Measurements from ENCODE around the gene SEMA3B.

DNA sequence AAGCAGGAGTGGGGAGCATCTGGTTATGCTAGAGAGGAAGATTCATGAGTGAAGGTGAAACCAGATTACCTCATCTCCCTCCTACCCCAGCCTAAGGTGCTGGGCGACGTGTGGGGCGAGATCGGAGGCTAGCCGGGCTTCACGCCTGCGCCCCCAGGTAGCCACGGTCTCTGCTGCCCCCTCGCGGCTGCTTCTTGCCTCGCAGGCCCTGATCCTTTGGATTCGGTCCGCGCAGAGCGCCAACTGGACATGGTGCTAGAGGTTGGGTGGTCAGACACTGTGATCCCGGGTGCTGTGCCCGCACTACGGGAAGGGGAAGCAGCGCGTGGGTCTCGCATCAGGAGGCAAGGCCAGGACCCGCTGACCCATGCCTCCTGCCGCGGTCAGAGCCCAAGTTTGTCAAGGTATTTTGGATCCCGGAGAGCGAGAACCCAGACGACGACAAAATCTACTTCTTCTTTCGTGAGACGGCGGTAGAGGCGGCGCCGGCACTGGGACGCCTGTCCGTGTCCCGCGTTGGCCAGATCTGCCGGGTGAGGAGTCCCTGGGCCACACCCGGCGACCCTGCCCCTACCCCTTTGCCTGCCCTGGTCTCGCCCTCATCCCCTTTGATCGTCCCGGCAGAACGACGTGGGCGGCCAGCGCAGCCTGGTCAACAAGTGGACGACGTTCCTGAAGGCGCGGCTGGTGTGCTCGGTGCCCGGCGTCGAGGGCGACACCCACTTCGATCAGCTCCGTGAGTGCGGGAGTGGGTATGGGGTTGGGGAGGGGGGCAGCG lies 4.2 kb downstream of the SEMA3B start:
- TF ChIP-seq RAD21 (CRISPR knock-in tag; conservative IDR thresholded peaks at IDR 0.05 in 1 of 2, IDR thresholded peaks at IDR 0.05 in 1 of 2) (peak; percentile 97 to 98), CSDE1 (IDR thresholded peaks at IDR 0.05) (no peak), EHMT2 (IDR thresholded peaks at IDR 0.05) (no peak), ZSCAN29 (IDR thresholded peaks at IDR 0.05) (no peak), SRSF1 (IDR thresholded peaks at IDR 0.05; ENCODE audit: low read depth, low read length) (no peak), HCFC1 (IDR thresholded peaks at IDR 0.05; ENCODE audit: low read depth, low read length) (no peak)
- TF ChIP-seq, protein P1, sequence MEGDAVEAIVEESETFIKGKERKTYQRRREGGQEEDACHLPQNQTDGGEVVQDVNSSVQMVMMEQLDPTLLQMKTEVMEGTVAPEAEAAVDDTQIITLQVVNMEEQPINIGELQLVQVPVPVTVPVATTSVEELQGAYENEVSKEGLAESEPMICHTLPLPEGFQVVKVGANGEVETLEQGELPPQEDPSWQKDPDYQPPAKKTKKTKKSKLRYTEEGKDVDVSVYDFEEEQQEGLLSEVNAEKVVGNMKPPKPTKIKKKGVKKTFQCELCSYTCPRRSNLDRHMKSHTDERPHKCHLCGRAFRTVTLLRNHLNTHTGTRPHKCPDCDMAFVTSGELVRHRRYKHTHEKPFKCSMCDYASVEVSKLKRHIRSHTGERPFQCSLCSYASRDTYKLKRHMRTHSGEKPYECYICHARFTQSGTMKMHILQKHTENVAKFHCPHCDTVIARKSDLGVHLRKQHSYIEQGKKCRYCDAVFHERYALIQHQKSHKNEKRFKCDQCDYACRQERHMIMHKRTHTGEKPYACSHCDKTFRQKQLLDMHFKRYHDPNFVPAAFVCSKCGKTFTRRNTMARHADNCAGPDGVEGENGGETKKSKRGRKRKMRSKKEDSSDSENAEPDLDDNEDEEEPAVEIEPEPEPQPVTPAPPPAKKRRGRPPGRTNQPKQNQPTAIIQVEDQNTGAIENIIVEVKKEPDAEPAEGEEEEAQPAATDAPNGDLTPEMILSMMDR (IDR thresholded peaks at IDR 0.05 in 2 of 3, conservative IDR thresholded peaks at IDR 0.05 in 1 of 3; ENCODE audit: insufficient read depth in 2 of 3, low read depth in 1 of 3, low read length in 3 of 3) = peak; percentile 89 to 94 (median 94)
- TF ChIP-seq, protein P2, sequence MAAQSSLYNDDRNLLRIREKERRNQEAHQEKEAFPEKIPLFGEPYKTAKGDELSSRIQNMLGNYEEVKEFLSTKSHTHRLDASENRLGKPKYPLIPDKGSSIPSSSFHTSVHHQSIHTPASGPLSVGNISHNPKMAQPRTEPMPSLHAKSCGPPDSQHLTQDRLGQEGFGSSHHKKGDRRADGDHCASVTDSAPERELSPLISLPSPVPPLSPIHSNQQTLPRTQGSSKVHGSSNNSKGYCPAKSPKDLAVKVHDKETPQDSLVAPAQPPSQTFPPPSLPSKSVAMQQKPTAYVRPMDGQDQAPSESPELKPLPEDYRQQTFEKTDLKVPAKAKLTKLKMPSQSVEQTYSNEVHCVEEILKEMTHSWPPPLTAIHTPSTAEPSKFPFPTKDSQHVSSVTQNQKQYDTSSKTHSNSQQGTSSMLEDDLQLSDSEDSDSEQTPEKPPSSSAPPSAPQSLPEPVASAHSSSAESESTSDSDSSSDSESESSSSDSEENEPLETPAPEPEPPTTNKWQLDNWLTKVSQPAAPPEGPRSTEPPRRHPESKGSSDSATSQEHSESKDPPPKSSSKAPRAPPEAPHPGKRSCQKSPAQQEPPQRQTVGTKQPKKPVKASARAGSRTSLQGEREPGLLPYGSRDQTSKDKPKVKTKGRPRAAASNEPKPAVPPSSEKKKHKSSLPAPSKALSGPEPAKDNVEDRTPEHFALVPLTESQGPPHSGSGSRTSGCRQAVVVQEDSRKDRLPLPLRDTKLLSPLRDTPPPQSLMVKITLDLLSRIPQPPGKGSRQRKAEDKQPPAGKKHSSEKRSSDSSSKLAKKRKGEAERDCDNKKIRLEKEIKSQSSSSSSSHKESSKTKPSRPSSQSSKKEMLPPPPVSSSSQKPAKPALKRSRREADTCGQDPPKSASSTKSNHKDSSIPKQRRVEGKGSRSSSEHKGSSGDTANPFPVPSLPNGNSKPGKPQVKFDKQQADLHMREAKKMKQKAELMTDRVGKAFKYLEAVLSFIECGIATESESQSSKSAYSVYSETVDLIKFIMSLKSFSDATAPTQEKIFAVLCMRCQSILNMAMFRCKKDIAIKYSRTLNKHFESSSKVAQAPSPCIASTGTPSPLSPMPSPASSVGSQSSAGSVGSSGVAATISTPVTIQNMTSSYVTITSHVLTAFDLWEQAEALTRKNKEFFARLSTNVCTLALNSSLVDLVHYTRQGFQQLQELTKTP (IDR thresholded peaks at IDR 0.05; ENCODE audit: low read depth in 1 of 2, partially characterized antibody in 2 of 2) = no peak
